Upper lobe of left lung (tissue), 6 donors: ENCODE results near the gene PALM. TPM values are rescaled to one million over a fixed set of nuclear protein-coding genes. Genes with fewer than 3 reads are reported as not detected.
A peak's percentile ranks its signal among the peaks of the same experiment; 100 is the strongest.
"Not testable (repeated sequence)": the region's sequence is repeated elsewhere in the genome, so short reads cannot be mapped to it uniquely, and the experiment has no call there.

Experiments used
- ATAC-seq, 2 donors: fragments of 200-7000 bp; cut with Tn5 transposase; one replicate each; pipeline ENCODE4 v1.9.1; 2022; ENCODE audit warnings: mild to moderate bottlenecking in 2 of 2, moderate library complexity in 2 of 2; ENCODE audit not compliant: low FRiP score in 2 of 2
- DNase-seq, 2 donors: peaks; one replicate each; pipeline ENCODE4 v3.0.0-alpha.2; 2019 to 2020
- H3K27ac ChIP-seq, 4 donors: fragments of 200-600 bp; sonication (generic); one replicate each; pipeline ENCODE4 v1.5.1; 2016 to 2019
- H3K27me3 ChIP-seq, 4 donors: fragments of 200-600 bp; sonication (generic); one replicate each; pipeline ENCODE4 v1.5.1; 2017 to 2019
- H3K36me3 ChIP-seq, 4 donors: fragments of 200-600 bp; sonication (generic); one replicate each; pipeline ENCODE4 v1.5.1; 2016 to 2019
- H3K4me1 ChIP-seq, 4 donors: fragments of 200-600 bp; sonication (generic); one replicate each; pipeline ENCODE4 v1.5.1; 2018 to 2019
- H3K4me3 ChIP-seq, 4 donors: fragments of 200-600 bp; sonication (generic); one replicate each; pipeline ENCODE4 v1.5.1; 2017 to 2019; ENCODE audit warnings: mild to moderate bottlenecking in 2 of 4, moderate library complexity in 1 of 4
- H3K9me3 ChIP-seq, 4 donors: fragments of 200-600 bp; sonication (generic); one replicate each; pipeline ENCODE4 v1.5.1; 2018 to 2019
- CTCF ChIP-seq, 6 experiments: fragments of 450-650 bp in 4 of 6; fragments of 200-600 bp in 2 of 6; sonication (generic) in 2 of 6; IDR thresholded peaks; one replicate each; pipeline ENCODE4 v1.5.1; 2016 to 2019; ENCODE audit warnings: antibody characterized with exemption in 6 of 6
- EP300 ChIP-seq, 4 donors: sonication (generic); formaldehyde crosslinking; IDR thresholded peaks; one replicate each; pipeline ENCODE4 v1.5.1; 2017; ENCODE audit warnings: antibody characterized with exemption in 4 of 4, control low read depth in 2 of 4
- POLR2A ChIP-seq, 4 donors: fragments of 450-650 bp; IDR thresholded peaks; one replicate each; pipeline ENCODE4 v1.5.1; 2016 to 2017; ENCODE audit warnings: antibody characterized with exemption in 4 of 4, mild to moderate bottlenecking in 2 of 4
- POLR2AphosphoS5 ChIP-seq, 2 donors: sonication (generic); formaldehyde crosslinking; IDR thresholded peaks; one replicate each; pipeline ENCODE4 v1.5.1; 2017; ENCODE audit warnings: antibody characterized with exemption in 2 of 2
- WGBS, 2 donors: methylation state at CpG; one replicate each; pipeline ENCODE4 v1.1.5; 2017 to 2018; 5-methylcytosine and 5-hydroxymethylcytosine counted together
- total RNA-seq, 6 donors: library from RNA; depleted of rRNA in 4 of 6; stranded (reverse); fragments of >200 nt in 4 of 6; gene quantifications; one replicate each; pipeline versions ENCODE4 v1.1.0 to v1.2.1, GENCODE V29; 2016 to 2021
- donor health status: DM: no; HTN: no; CAD: no; lungs with moderate emphysema.
- donor health status: DM: no; HTN: yes; CAD: no; lungs with severe emphysema.

Gene PALM
- total RNA-seq, 6 donors from 2014 or later, result 12.5 to 65.6 (median 37.4) TPM

- no peaks in the 10 kb centered on the region for H3K9me3 ChIP-seq
- no peaks in the 10 kb centered on the region for H3K27me3 ChIP-seq
- ATAC-seq, result peak; percentile 90
- peaks cover 0 to 5% (median 0%) of the 10 kb centered on the region in 4 donors for H3K36me3 ChIP-seq
- H3K4me1 ChIP-seq, result peaks cover 56 to 68% (median 58%) of the 10 kb centered on the region in 4 donors
- H3K27ac ChIP-seq, result peak within 1 kb of the TSS; percentile 89 to 96 (median 91)
- peak; percentile 92 to 100 for DNase-seq
- peak within 1 kb of the TSS; percentile 97 to 99 (median 98) for H3K4me3 ChIP-seq
- 0 to 1% methylated on average over 16 to 17 of the region's 97 CpGs for WGBS, 2 donors
- TF ChIP-seq POLR2A (IDR thresholded peaks at IDR 0.05) (peak in 2 of 4 donors; percentile 8 to 72), POLR2AphosphoS5 (IDR thresholded peaks at IDR 0.05) (peak; percentile 35 to 84), CTCF (IDR thresholded peaks at IDR 0.05) (peak in 2 of 6 experiments; percentile 25 to 30), EP300 (IDR thresholded peaks at IDR 0.05) (peak in 1 of 4 donors; percentile 70)
Observed at GRCh38 chr19:662962-663681, 45.6 kb upstream of the PALM start, which contains the start of gene RNF126. Gene RNF126 (minus strand): TSS chr19:663214. CDS start chr19:663121, 93 bp downstream.

- peak in 1 of 2 donors; percentile 11 for ATAC-seq
- DNase-seq, result no peak
- H3K27me3 ChIP-seq, result no peaks in the 10 kb centered on the region
- WGBS, 2 donors, result 54 to 57% methylated on average over 12 to 18 of the region's 18 CpGs
- H3K4me1 ChIP-seq, result peaks cover 51 to 63% (median 52%) of the 10 kb centered on the region in 4 donors
- H3K27ac ChIP-seq, result peak overlapping the region; percentile 82 to 96 (median 91)
- peak overlapping the region in 3 of 4 donors; percentile 97 to 99 (median 97) for H3K4me3 ChIP-seq
- TF ChIP-seq CTCF (IDR thresholded peaks at IDR 0.05) (peak in 1 of 6 experiments; percentile 11), EP300 (IDR thresholded peaks at IDR 0.05) (no peak), POLR2AphosphoS5 (IDR thresholded peaks at IDR 0.05) (no peak), POLR2A (IDR thresholded peaks at IDR 0.05) (no peak)
- H3K9me3 ChIP-seq, result no peaks in the 10 kb centered on the region
- peaks cover 0 to 3% (median 0%) of the 10 kb centered on the region in 4 donors for H3K36me3 ChIP-seq
Observed at GRCh38 chr19:663682-664117, 45.0 kb upstream of the PALM start.

- TF ChIP-seq POLR2A (IDR thresholded peaks at IDR 0.05) (no peak), EP300 (IDR thresholded peaks at IDR 0.05) (no peak), CTCF (IDR thresholded peaks at IDR 0.05) (peak; percentile 94 to 97 (median 96)), POLR2AphosphoS5 (IDR thresholded peaks at IDR 0.05) (peak in 1 of 2 donors; percentile 32)
Observed at GRCh38 chr19:664913-665443, 43.8 kb upstream of the PALM start.

GRCh38 chr19:666985-667573 is 41.7 kb upstream of the PALM start:
- ATAC-seq, H3K4me3 ChIP-seq, H3K9me3 ChIP-seq, H3K36me3 ChIP-seq, H3K27ac ChIP-seq, H3K27me3 ChIP-seq: not testable (repeated sequence)
- DNase-seq, result peak in 1 of 2 donors; percentile 55
- 82 to 87% methylated on average over 14 to 23 of the region's 38 CpGs for WGBS, 2 donors
- peaks cover 17 to 34% (median 19%) of the 10 kb centered on the region in 4 donors for H3K4me1 ChIP-seq

More at GRCh38 chr19:664913-665443, 43.8 kb upstream of the PALM start:
- Histone ChIP-seq H3K27ac (peak overlapping the region in 1 of 4 donors; percentile 65), H3K27me3 (no peaks in the 10 kb centered on the region), H3K4me1 (peaks cover 38 to 50% (median 40%) of the 10 kb centered on the region in 4 donors), H3K4me3 (peak overlapping the region in 2 of 4 donors; percentile 26 to 33), H3K9me3 (no peaks in the 10 kb centered on the region), H3K36me3 (no peaks in the 10 kb centered on the region)
- ATAC-seq (peak; percentile 77 to 82), DNase-seq (peak; percentile 85 to 89)
- WGBS, 2 donors, result 11 to 14% methylated on average over 9 to 24 of the region's 24 CpGs

GRCh38 chr19:668675-669434 is 39.9 kb upstream of the PALM start:
- H3K4me3 ChIP-seq, H3K36me3 ChIP-seq, H3K27me3 ChIP-seq, H3K27ac ChIP-seq, ATAC-seq, H3K9me3 ChIP-seq, DNase-seq: not testable (repeated sequence)
- 57 to 58% methylated on average over 12 of the region's 12 CpGs for WGBS, 2 donors
- peaks cover 10 to 23% (median 13%) of the 10 kb centered on the region in 4 donors for H3K4me1 ChIP-seq
